Ovary (tissue), 9 donors: Measurements from ENCODE around the gene HPSE. TPM values are rescaled to one million over a fixed set of nuclear protein-coding genes. Genes with fewer than 3 reads are reported as not detected.
"Not testable (repeated sequence)": the region's sequence is repeated elsewhere in the genome, so short reads cannot be mapped to it uniquely, and the experiment has no call there.

Experiments
- DNase-seq, 5 donors: peaks; one replicate each; pipeline ENCODE4 v3.0.0-alpha.2; 2019 to 2020
- H3K27ac ChIP-seq, 2 donors: fragments of 200-600 bp; one replicate each; pipeline versions ENCODE4 v1.5.1 to v1.8.0; 2019 to 2022
- H3K27me3 ChIP-seq: fragments of 200-600 bp; one replicate; pipeline ENCODE4 v1.8.0; 2022
- H3K36me3 ChIP-seq: fragments of 200-600 bp; sonication (generic); one replicate; pipeline ENCODE4 v1.5.1; 2019
- H3K4me1 ChIP-seq: one replicate; pipeline ENCODE4 v1.8.1; 2013; ENCODE audit warnings: mild to moderate bottlenecking, moderate library complexity; ENCODE audit not compliant: insufficient read depth
- H3K4me3 ChIP-seq: fragments of 200-600 bp; sonication (generic); one replicate; pipeline ENCODE4 v1.5.1; 2017
- H3K9me3 ChIP-seq, 2 donors: fragments of 200-600 bp in 1 of 2; sonication (generic) in 1 of 2; one replicate each; pipeline versions ENCODE4 v1.5.1 to v1.8.1; 2013 to 2019; ENCODE audit warnings: mild to moderate bottlenecking in 1 of 2, moderate library complexity in 1 of 2
- CTCF ChIP-seq, 3 donors: fragments of 450-650 bp in 2 of 3; fragments of 200-600 bp in 1 of 3; IDR thresholded peaks; one replicate each; pipeline versions ENCODE4 v1.5.1 to v1.8.0; 2016 to 2022; ENCODE audit warnings: antibody characterized with exemption in 3 of 3, mild to moderate bottlenecking in 1 of 3
- EP300 ChIP-seq: sonication (generic); formaldehyde crosslinking; IDR thresholded peaks from one replicate; pipeline ENCODE4 v1.6.1; 2017; ENCODE audit warnings: antibody characterized with exemption
- POLR2A ChIP-seq: fragments of 450-650 bp; IDR thresholded peaks from one replicate; pipeline ENCODE4 v1.6.1; 2017; ENCODE audit warnings: antibody characterized with exemption, mild to moderate bottlenecking, moderate library complexity
- WGBS, 3 donors: extraction: QIAGEN DNeasy Blood & Tissue Kit in 1 of 3; methylation state at CpG; one replicate each; pipeline versions ENCODE4 v1.1.5 to v1.1.7; 2013 to 2017; 5-methylcytosine and 5-hydroxymethylcytosine counted together
- intact Hi-C, 4 donors: fragments of 100-400 bp; cut with DNase I; formaldehyde crosslinking; loops; one replicate each; pipeline versions ENCODE4 v1.11.0 to v1.15.1; 2022 to 2023
- polyA plus RNA-seq, 2 donors: library from polyadenylated mRNA; stranded (reverse); fragments of 200-250 nt in 1 of 2; fragments of 350-450 nt in 1 of 2; fragmentation: Illumina TruSeq in 1 of 2; extraction: RNeasy Lipid Tissue Mini Kit (QIAGEN cat#74804) in 1 of 2; gene quantifications; one replicate each; pipeline ENCODE4 v1.2.3, GENCODE V29; 2013 to 2014
- total RNA-seq, 7 donors: library from RNA; depleted of rRNA in 2 of 7; stranded (reverse); fragments of >200 nt in 2 of 7; fragmentation: NEBNext Ultra II Directional in 3 of 7; extraction: Animal tissue kit (Norgen Biotek cat#: 25700) in 3 of 7; gene quantifications; one replicate each; pipeline versions ENCODE4 v1.1.0 to v1.2.4, GENCODE V29; 2016 to 2023
- donor health status: DM: no; HTN: no; CAD: no; lungs with moderate emphysema.
- donor health status: DM: no; HTN: no; CAD: no.
- donor health status: Bipolar disorder and iron deficiency.
- donor health status: DM: yes; HTN: yes; CAD: no.
- donor health status: DM: no; HTN: no; CAD: no.
- donor health status: DM: yes; HTN: yes; CAD: no.

Gene HPSE
- total and polyA plus RNA-seq, 9 donors = 4.3 to 23.3 (median 6.4) TPM

- WGBS, 3 donors = 43 to 82% (median 77%) methylated on average over 2 of the region's 2 CpGs
- intact Hi-C loops = no loop called here
These were observed 29.5 kb downstream of the HPSE start for GRCh38 chr4:83305187-83305586.

GRCh38 chr4:83297548-83298260, 36.9 kb downstream of the HPSE start:
- no peak overlapping the region for H3K27ac ChIP-seq
- no peak for DNase-seq
- 88 to 90% (median 90%) methylated on average over 3 of the region's 3 CpGs for WGBS, 3 donors
- H3K4me1 ChIP-seq = no peaks in the 10 kb centered on the region
- H3K9me3 ChIP-seq = no peaks in the 10 kb centered on the region
- no peak for TF ChIP-seq CTCF (IDR thresholded peaks at IDR 0.05)
- H3K27me3 ChIP-seq = no peaks in the 10 kb centered on the region
- no peak overlapping the region for H3K4me3 ChIP-seq
- H3K36me3 ChIP-seq = no peaks in the 10 kb centered on the region
- intact Hi-C loops = no loop called here

More at GRCh38 chr4:83305187-83305586, 29.5 kb downstream of the HPSE start:
- no peak for DNase-seq
- Histone ChIP-seq H3K27ac (no peak overlapping the region), H3K9me3 (no peaks in the 10 kb centered on the region), H3K4me1 (no peaks in the 10 kb centered on the region), H3K27me3 (no peaks in the 10 kb centered on the region), H3K36me3 (no peaks in the 10 kb centered on the region), H3K4me3 (no peak overlapping the region)
- TF ChIP-seq POLR2A (no peak), CTCF (IDR thresholded peaks at IDR 0.05) (no peak), EP300 (no peak)

GRCh38 chr4:83293305-83294046, 41.2 kb downstream of the HPSE start:
- intact Hi-C loops = no loop called here

GRCh38 chr4:83290059-83290774, 44.4 kb downstream of the HPSE start:
- H3K4me3 ChIP-seq, DNase-seq, intact Hi-C loops, H3K9me3 ChIP-seq, H3K4me1 ChIP-seq, H3K36me3 ChIP-seq, H3K27me3 ChIP-seq, H3K27ac ChIP-seq: not testable (repeated sequence)
- 76 to 82% (median 77%) methylated on average over 3 of the region's 3 CpGs for WGBS, 3 donors

More at GRCh38 chr4:83293305-83294046, 41.2 kb downstream of the HPSE start:
- Histone ChIP-seq H3K36me3 (no peaks in the 10 kb centered on the region), H3K4me3 (no peak overlapping the region), H3K27ac (no peak overlapping the region), H3K4me1 (no peaks in the 10 kb centered on the region), H3K27me3 (no peaks in the 10 kb centered on the region), H3K9me3 (no peaks in the 10 kb centered on the region)
- no peak for DNase-seq
- TF ChIP-seq EP300 = no peak
- no peak for TF ChIP-seq CTCF (IDR thresholded peaks at IDR 0.05)
- no peak for TF ChIP-seq POLR2A
- 84 to 90% (median 87%) methylated on average over 8 of the region's 8 CpGs for WGBS, 3 donors

GRCh38 chr4:83288381-83288780, 46.3 kb downstream of the HPSE start:
- intact Hi-C loops = loop anchor here in 3 of 4 donors (10.0 kb wide), 4 partner anchors 146 to 824 kb away; partner anchors contain the start of genes COPS4 (in 1 of the 3), HELQ (in 1 of the 3) and MRPS18C (in 1 of the 3)
- H3K4me3 ChIP-seq, DNase-seq, H3K36me3 ChIP-seq, H3K9me3 ChIP-seq, H3K4me1 ChIP-seq, H3K27me3 ChIP-seq, H3K27ac ChIP-seq: not testable (repeated sequence)
- 27 to 54% (median 50%) methylated on average over 1 of the region's 1 CpG for WGBS, 3 donors
